ENCODE results near the gene GPANK1. TPM values are rescaled to one million over a fixed set of nuclear protein-coding genes. Genes with fewer than 3 reads are reported as not detected.

GPANK1 gene
- total and polyA plus RNA-seq, 2 of the 13 experiments (the other 11 are each of a cell fraction or from before 2014, with no cell fraction given) = 15.4 to 22.8 TPM

DNA sequence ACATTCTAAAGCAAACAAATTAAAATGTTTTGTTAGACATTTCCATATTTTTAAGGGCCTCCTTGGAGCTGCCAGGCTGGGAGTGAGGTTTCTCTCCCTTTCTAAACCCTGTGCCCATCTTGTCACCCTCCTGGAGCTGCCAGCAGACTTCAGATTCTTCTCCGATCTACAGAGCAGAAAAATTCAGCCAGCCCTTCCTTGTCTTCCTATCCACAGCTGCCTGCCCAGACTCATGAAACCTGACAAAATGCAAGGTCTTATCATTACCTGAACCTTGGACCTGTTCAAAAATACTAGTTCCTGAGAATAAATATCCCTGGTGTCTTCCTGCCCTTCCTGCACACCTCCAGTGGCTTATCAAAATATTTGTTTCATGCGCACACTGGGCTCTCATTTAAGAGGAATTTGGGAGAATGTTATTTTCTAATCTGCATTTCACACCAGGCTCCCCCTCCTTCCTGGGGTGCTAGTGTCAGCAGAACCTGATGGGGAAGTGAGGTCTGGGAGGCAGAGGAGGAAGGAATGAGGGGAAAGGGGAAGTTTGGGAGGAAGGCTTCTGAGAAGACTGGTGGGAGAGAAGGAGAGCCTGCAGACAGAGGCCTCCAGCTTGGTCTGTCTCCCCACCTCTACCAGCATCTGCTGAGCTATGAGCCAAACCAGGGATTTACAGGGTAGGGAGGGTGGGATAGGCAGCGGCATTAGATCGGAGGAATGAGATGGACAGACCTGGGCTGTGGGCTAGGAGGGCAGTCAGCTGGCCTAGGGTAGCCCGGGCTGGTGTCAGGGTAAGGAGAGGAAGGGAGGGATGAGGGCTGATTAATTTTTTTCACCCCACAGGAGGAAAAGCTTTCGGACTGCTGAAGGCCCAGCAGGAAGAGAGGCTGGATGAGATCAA lies 49.9 kb downstream of the GPANK1 start, which contains the start of gene AIF1 (continued):
- no peak for TF ChIP-seq SOX13 (IDR thresholded peaks at IDR 0.05)
- TF ChIP-seq SOX13 (CRISPR knock-in tag; conservative IDR thresholded peaks at IDR 0.05 in 1 of 2, IDR thresholded peaks at IDR 0.05 in 1 of 2) = peak in 1 of 2 experiments; percentile 9; a peak in 1 of 4 replicates
- no peak for TF ChIP-seq ZNF841 (CRISPR knock-in tag; IDR thresholded peaks at IDR 0.05; ENCODE audit: borderline replicate concordance)
- TF ChIP-seq ZNF484 (CRISPR knock-in tag; IDR thresholded peaks at IDR 0.05; ENCODE audit: borderline replicate concordance, low read depth) = no peak
- TF ChIP-seq, protein P1, sequence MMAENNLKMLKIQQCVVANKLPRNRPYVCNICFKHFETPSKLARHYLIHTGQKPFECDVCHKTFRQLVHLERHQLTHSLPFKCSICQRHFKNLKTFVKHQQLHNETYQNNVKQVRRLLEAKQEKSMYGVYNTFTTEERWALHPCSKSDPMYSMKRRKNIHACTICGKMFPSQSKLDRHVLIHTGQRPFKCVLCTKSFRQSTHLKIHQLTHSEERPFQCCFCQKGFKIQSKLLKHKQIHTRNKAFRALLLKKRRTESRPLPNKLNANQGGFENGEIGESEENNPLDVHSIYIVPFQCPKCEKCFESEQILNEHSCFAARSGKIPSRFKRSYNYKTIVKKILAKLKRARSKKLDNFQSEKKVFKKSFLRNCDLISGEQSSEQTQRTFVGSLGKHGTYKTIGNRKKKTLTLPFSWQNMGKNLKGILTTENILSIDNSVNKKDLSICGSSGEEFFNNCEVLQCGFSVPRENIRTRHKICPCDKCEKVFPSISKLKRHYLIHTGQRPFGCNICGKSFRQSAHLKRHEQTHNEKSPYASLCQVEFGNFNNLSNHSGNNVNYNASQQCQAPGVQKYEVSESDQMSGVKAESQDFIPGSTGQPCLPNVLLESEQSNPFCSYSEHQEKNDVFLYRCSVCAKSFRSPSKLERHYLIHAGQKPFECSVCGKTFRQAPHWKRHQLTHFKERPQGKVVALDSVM (CRISPR knock-in tag; IDR thresholded peaks at IDR 0.05) = no peak
- no peak for TF ChIP-seq GATAD1 (CRISPR knock-in tag; IDR thresholded peaks at IDR 0.05)
- peak in 1 of 2 experiments; percentile 27; a peak in 1 of 4 replicates for TF ChIP-seq POLR2A (IDR thresholded peaks at IDR 0.05; ENCODE audit: insufficient read depth in 1 of 2, low read depth in 2 of 2, low read length in 2 of 2)
- TF ChIP-seq, protein P2, sequence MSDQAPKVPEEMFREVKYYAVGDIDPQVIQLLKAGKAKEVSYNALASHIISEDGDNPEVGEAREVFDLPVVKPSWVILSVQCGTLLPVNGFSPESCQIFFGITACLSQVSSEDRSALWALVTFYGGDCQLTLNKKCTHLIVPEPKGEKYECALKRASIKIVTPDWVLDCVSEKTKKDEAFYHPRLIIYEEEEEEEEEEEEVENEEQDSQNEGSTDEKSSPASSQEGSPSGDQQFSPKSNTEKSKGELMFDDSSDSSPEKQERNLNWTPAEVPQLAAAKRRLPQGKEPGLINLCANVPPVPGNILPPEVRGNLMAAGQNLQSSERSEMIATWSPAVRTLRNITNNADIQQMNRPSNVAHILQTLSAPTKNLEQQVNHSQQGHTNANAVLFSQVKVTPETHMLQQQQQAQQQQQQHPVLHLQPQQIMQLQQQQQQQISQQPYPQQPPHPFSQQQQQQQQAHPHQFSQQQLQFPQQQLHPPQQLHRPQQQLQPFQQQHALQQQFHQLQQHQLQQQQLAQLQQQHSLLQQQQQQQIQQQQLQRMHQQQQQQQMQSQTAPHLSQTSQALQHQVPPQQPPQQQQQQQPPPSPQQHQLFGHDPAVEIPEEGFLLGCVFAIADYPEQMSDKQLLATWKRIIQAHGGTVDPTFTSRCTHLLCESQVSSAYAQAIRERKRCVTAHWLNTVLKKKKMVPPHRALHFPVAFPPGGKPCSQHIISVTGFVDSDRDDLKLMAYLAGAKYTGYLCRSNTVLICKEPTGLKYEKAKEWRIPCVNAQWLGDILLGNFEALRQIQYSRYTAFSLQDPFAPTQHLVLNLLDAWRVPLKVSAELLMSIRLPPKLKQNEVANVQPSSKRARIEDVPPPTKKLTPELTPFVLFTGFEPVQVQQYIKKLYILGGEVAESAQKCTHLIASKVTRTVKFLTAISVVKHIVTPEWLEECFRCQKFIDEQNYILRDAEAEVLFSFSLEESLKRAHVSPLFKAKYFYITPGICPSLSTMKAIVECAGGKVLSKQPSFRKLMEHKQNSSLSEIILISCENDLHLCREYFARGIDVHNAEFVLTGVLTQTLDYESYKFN (CRISPR knock-in tag; conservative IDR thresholded peaks at IDR 0.05) = peak; percentile 78
- 0 out of 2 replicates have a peak, but pooled peaks have one; percentile 28 for TF ChIP-seq KDM5B (CRISPR knock-in tag; IDR thresholded peaks at IDR 0.05; ENCODE audit: borderline replicate concordance)
- TF ChIP-seq, protein P3, sequence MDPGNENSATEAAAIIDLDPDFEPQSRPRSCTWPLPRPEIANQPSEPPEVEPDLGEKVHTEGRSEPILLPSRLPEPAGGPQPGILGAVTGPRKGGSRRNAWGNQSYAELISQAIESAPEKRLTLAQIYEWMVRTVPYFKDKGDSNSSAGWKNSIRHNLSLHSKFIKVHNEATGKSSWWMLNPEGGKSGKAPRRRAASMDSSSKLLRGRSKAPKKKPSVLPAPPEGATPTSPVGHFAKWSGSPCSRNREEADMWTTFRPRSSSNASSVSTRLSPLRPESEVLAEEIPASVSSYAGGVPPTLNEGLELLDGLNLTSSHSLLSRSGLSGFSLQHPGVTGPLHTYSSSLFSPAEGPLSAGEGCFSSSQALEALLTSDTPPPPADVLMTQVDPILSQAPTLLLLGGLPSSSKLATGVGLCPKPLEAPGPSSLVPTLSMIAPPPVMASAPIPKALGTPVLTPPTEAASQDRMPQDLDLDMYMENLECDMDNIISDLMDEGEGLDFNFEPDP (CRISPR knock-in tag; conservative IDR thresholded peaks at IDR 0.05) = 0 out of 2 replicates have a peak, but pooled peaks have one; percentile 34
- TF ChIP-seq ZNF256 (CRISPR knock-in tag; conservative IDR thresholded peaks at IDR 0.05) = 0 out of 2 replicates have a peak, but pooled peaks have one; percentile 32
- TF ChIP-seq, protein P4, sequence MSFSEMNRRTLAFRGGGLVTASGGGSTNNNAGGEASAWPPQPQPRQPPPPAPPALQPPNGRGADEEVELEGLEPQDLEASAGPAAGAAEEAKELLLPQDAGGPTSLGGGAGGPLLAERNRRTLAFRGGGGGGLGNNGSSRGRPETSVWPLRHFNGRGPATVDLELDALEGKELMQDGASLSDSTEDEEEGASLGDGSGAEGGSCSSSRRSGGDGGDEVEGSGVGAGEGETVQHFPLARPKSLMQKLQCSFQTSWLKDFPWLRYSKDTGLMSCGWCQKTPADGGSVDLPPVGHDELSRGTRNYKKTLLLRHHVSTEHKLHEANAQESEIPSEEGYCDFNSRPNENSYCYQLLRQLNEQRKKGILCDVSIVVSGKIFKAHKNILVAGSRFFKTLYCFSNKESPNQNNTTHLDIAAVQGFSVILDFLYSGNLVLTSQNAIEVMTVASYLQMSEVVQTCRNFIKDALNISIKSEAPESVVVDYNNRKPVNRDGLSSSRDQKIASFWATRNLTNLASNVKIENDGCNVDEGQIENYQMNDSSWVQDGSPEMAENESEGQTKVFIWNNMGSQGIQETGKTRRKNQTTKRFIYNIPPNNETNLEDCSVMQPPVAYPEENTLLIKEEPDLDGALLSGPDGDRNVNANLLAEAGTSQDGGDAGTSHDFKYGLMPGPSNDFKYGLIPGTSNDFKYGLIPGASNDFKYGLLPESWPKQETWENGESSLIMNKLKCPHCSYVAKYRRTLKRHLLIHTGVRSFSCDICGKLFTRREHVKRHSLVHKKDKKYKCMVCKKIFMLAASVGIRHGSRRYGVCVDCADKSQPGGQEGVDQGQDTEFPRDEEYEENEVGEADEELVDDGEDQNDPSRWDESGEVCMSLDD (CRISPR knock-in tag; IDR thresholded peaks at IDR 0.05; ENCODE audit: borderline replicate concordance) = no peak
- TF ChIP-seq, protein P5, sequence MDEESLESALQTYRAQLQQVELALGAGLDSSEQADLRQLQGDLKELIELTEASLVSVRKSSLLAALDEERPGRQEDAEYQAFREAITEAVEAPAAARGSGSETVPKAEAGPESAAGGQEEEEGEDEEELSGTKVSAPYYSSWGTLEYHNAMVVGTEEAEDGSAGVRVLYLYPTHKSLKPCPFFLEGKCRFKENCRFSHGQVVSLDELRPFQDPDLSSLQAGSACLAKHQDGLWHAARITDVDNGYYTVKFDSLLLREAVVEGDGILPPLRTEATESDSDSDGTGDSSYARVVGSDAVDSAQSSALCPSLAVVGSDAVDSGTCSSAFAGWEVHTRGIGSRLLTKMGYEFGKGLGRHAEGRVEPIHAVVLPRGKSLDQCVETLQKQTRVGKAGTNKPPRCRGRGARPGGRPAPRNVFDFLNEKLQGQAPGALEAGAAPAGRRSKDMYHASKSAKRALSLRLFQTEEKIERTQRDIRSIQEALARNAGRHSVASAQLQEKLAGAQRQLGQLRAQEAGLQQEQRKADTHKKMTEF (CRISPR knock-in tag; IDR thresholded peaks at IDR 0.05) = peak; percentile 21; the same call in 1 of the 2 replicates
- no peak for TF ChIP-seq PAX8 (CRISPR knock-in tag; IDR thresholded peaks at IDR 0.05; ENCODE audit: borderline replicate concordance)
- no peak for TF ChIP-seq NCOR1 (IDR thresholded peaks at IDR 0.05; ENCODE audit: borderline replicate concordance, low read length)
- no peak for TF ChIP-seq THAP11 (CRISPR knock-in tag; IDR thresholded peaks at IDR 0.05)

Data from HepG2 (cell line).